AG08396 (cell line): ENCODE measurements around the gene PLEKHB2.
A peak's percentile ranks its signal among the peaks of the same experiment; 100 is the strongest.
"Not testable (repeated sequence)": the region's sequence is repeated elsewhere in the genome, so short reads cannot be mapped to it uniquely, and the experiment has no call there.

Experiments
- DNase-seq: peaks from one replicate; pipeline ENCODE4 v3.0.0; 2012; ENCODE audit warnings: low spot score, mixed read lengths

Gene PLEKHB2

DNA sequence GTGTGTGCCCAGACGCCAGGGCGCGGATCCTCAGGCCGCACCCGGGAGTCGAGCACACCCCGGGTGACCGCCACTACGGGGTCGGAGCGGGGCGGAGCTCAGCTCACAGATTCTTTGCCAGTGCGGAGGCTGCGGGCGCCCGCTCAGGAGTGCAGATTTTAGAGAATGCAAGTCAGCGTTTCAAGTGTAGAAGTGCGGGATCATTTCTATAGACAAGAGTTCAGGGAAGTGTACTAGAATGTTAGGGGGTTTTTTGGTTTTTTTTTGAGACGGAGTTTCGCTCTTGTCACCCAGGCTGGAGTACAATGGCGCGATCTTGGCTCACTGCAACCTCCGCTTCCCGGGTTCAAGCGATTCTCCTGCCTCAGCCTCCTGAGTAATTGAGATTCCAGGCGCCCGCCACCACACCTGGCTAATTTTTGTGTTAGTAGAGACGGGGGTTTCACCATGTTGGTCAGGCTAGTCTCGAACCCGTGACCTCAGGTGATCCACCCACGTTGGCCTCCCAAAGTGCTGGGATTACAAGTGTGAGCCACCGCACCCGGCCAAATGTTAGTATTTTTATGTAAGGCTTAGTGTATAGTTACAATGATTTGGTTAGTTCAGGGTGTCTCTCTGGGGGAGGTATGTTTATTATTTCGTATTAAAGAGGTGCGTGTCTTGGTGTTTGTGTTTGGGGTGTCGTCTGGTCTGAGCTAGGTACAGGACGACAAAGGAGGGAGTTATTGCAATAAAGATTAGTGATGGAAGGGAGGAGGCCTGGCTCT is 11.3 kb upstream of the PLEKHB2 start:
- DNase-seq: no peak

DNA sequence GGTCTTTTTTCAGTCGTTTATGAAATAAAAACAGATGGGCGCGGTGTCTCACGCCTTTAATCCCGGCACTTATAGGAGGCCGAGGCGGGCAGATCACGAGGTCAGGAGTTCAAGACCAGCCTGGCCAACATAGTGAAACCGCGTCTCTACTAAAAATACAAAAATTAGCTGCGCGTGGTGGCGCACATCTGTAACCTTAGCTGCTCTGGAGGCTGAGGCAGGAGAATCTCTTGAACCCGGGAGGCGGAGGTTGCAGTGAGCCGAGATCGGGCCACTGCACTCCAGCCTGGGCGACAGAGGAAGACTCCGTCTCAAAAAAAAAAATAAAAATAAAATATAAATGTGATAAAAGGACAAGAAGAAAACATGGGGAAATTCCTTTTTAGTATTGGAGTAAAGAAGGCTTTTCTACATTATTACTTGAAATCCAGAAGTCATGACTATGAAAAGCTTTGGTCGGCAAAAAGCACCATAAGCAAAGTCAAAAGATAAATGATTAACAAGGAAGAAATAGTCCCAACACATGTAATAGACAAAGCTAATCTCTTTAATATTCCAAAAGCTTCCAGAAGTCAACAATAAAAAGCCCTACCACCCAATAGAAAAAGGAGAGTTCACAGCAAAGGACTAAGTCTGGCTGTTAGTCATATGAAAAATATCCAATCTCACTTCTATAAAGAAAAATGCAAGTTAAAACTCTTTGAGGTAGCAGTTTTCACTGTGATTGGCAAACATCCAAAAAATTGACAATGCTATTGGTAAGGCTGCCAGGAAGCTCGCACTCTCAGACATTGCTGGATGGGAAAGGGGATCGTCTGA is 10.5 kb upstream of the PLEKHB2 start:
- DNase-seq: peak; percentile 12

DNA sequence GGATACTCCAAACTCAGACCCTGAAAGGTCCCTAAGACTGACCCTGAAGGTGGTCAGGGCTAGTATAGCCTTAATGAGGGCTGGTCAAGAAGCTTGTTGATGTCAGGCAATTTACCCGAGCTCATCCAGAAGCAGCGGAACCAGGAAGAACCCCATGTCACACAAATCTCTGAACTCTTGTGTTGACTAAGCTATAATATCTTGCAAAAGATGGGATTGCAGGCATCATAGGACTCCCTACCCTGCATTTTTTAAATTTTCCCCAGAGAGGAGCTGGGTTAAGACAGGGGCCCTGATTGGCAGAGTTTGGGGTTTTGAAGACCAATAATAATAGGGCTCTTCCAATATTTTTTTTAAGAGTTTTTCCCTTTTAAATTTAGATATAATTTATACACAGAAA is 2.0 kb upstream of the PLEKHB2 start:
- DNase-seq: no peak

DNA sequence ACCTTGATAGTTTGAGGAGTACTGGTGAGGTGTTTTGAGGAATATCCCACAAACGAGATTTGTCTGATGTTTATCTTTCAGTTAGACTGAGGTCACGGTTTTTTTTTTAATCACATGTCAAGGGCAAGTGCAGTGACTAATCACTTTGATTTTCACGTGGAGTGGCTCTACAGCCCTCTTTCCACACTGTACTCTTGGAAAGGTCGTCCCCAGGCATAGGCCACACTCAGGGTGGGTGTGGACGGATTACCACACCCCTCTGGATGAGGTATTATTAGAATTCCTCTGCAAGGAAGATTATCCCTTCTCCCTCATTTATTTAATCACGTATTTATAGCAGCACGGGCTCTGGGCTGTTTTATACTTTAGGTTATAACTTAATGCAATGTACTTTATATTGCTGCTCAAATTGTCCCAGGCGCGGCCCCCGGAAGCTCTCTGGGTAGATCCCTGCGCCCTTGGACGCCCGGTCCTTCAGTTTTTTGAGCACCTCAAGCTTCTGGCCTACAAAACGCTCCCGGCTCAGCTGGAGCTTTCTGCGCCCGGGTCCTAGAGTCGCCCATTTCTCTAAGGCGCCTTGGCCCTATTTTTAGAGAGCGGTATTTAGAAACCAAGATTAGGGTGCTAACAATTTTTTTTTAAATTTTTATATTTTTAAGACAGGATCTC is 515 bp upstream of the PLEKHB2 start:
- peak; percentile 73 for DNase-seq

DNA sequence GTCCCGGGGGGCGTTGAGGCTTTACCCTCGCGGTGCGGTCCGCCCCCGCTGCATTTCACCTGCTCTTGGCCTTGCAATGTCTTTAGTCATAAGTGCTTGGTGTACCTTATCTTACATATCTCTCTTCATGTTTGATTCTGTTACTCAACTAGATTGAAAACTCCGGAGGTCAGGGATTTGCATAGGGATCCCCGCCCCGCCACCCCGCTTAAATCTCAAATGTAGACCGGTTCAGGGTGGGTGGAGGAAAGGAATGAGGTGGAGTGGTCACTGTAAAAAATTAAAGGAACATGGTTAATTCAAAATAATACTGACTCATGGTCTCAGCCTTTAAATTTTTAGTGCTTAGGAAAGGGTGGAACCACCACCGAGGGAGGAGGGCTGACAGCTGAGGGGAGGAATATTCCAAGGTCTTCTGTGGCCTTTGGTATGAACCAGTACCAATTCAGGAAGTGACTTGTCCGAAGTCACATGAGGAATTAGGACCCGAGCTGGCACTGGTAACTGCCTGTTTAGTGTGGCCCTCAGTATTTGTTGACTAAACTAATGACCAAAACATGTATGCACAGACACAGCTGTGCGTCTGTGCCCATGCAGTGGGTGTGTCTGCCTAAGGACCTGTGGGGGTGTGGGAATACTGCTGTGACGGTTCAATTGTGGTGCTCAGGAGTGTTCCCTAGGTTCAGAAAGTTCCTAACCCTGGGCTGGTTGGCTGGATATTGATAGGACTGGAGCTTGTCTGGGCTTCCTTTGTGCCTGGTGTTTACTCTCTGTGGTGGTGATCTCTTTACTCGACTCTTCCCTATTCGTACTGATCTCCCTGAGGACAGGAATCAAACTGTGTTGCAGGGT is 1.0 kb downstream of the PLEKHB2 start:
- DNase-seq: peak; percentile 66

DNA sequence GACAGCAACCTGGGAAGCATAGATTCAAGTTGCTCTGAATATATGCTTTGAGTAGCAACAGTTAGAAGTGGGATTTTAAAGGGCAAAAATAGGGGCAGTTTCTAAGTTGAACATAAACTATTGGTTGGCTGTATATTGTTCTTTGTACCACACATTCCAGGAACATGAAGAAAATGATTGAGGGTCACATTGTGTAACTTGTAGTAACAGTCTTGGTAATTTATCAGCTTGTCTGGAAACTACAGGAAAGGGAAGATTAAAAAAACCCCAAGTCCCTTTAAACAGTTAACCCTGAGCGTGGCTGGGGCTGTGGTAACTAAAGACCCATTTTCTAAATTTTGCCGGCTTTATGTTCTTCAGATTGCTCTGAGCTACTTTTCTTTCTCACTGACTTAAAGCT is 7.4 kb downstream of the PLEKHB2 start:
- no peak for DNase-seq

DNA sequence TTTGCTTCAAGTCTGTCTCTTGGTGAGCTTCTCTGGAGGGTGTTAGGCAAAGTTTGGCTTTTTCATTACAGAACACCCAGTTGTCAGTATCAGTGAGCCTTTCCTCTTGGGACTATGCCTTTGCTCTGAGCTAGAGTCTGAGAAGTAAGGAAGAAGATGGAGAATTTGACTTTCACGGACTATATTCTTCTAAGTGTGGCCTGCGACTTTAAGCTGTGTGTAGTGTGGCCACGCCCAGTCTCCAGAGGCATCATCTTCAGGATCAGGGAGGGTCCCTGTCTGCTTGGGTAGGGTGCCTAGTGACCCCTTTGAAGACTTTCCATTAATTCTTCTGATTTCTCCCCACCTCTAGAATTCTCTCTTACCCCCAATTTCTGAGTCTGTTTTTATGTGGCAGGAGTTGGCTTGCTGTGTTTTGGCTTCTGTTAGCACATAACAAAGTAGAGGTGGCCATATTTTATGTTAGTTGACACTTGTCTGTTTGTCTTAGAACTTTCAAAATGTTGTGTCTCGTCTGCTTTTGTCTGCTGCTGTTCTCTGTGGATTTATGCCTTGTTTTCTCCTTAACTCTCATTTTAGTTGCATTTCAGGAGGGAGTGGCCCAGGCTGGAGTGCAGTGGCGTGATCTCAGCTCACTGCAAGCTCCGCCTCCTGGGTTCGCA is 8.6 kb downstream of the PLEKHB2 start:
- no peak for DNase-seq

DNA sequence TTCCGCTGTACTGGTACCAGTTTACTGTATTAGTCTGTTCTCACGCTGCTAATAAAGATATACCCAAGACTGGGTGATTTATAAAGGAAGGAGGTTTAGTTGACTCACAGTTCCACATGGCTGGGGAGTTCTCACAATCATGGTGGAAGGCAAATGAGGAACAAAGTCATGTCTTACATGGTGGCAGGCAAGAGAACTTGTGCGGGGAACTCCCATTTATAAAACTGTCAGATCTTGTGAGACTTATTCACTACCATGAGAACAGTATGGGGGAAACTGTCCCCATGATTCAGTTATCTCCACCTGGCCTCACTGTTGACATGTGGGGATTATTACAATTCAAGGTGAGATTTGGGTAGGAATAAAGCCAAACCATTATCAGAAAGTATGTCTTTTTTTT is 9.8 kb downstream of the PLEKHB2 start:
- not testable (repeated sequence) for DNase-seq

DNA sequence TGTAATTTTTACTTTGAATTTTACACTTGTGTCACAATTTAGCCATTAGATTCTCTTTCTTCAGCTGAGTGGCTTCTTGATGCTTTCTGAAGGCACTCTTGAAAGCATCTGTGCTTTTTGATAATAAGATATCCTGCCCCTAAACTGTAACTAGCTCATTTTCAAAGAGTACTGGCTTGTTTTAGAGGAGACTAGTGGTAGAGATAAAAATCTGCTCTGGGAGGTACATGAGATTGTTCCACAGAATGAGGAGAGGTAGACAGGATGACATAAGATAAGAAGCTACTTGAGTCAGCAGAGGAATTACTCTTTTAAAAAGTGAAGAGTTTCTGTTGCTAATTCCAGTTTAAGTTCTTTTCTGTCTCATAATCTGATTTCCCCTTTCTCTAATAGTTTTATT is 10.6 kb downstream of the PLEKHB2 start:
- DNase-seq: no peak

DNA sequence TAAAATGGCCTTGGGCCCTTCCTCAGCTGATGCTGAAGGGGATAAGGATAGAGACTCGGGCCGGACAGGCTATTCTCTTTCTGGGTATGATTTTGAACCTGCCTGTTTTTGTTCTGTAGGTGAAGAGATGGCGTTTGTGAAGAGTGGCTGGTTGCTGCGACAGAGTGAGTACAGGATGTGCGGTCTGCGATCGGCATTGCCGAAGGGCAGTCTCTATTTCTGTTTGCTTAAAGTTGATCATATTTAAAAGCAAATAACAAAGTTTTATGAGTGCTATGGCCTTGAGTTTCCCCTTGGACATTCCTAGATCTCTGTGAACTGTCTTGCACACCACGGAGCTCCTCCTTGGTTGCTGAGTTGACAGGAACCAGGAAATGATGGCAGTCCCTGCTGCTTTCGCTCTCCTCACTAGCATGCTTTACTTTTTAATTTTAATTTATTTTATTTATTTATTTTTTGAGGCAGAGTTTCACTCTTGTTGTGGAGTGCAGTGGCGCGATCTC is 15.7 kb downstream of the PLEKHB2 start:
- no peak for DNase-seq

DNA sequence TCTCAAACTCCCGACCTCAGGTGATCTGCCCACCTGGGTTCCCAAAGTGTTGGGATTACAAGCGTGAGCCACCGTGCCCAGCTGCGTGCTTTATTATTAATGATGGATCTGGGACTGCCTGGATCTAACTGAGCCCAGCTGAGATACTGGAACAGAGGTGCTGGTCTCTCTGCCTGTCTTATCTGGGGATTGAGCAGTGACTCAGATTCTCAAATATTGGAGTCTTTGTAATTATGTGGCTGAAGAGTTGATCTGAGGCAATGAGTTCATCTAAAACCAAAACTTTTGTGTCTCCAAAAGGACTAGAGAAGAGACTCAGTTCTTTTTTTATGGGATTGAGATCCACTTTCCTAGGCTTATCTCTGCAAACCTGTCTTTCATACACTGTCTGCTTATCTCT is 16.3 kb downstream of the PLEKHB2 start:
- DNase-seq: no peak

DNA sequence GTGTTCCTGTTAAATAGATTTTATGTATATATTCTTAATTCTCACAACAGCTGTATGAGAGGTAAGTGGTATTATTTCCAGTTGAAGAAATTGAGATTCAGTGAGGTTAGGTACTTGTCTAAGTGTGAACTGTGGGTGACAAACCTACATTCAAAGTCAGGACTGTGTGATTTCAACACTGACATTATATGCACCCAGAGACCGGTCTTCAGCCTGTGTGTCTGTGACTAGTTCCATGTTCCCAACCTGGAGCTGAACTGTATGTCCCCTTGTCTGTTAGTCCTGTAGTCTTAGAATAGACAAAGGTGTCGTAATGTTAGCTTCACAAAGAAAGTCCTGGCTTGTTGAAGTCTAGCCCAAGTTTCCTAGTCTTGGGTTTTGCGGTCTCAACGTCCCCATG is 17.4 kb downstream of the PLEKHB2 start:
- no peak for DNase-seq

DNA sequence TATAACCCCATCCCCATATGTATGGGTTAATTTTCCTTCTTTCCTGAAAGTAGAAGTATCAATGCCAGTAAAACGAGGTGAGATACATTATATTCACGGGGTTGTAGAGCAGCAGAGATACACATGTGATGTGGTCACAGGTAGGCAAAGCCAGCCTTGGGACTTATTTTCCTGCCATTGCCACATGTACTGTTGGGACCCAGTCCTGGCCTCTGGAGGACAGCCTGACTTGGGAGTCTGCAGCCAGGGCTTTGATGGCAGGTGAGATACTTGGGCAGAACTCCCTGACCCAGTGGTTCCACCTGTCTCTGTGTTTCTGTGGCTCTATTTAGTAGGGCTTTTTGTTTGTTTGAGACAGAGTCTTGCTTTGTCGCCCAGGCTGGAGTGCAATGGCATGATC is 18.1 kb downstream of the PLEKHB2 start:
- no peak for DNase-seq

DNA sequence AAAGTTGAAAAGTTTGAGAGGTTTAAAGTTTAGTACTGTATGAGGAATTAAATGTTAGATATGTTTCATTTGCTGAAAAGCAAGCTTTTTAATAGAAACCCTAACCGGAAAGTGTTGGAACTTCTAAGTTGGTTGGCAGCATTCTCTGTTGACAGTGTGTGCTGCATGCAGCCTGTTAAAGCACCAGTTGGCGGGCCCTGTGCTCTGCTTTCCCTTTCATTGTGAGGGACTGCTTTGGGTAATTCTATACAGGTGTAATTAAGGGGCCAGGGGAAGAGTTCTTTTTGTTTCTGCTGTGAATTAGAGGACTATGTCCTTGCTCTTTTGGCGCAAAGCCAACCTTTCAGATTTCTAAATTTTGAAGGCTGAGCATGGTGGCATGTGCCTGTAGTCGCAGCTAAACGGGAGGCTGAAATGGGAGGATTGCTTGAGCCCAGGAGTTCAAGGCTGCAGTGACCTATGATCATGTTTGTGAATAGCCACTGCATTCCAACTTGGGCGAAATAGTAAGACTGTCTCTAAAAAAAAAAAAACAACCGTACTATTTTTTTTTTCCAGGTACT is 20.1 kb downstream of the PLEKHB2 start:
- no peak for DNase-seq

DNA sequence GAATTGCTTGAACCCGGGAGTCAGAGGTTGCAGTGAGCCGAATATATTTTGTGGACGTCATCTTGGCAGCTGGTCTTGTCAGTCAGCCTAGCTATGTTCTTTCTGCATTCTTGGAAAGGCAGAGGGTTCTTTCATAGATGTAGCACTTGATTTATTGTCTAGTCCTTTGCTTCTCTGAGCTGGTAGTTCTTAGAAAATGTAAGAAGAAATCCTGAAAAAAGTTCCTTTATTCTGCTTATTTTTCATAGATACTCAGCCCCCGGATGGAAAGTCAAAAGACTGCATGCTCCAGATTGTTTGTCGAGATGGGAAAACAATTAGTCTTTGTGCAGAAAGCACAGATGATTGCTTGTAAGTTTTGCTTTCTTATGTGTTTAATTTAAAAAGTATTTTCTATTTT is 21.3 kb downstream of the PLEKHB2 start:
- DNase-seq: no peak

DNA sequence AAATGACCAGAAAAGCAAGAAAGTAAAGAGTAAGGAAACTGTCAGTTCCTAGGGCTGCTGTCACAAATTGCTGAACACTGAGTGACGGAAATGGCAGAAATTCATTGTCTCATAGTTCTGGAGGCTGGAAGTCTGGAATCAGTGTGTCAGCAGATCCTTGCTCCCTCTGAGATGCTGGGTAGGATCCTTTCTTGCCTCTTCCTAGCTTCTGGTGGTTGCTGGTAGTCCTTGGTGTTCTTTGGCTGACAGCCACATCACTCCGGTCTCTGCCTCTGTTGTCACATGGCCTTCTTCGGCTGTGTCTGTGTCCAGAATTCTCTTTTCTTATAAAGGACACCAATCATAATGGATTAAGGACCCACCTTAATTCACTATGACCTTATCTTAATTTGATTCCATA is 21.9 kb downstream of the PLEKHB2 start:
- no peak for DNase-seq

DNA sequence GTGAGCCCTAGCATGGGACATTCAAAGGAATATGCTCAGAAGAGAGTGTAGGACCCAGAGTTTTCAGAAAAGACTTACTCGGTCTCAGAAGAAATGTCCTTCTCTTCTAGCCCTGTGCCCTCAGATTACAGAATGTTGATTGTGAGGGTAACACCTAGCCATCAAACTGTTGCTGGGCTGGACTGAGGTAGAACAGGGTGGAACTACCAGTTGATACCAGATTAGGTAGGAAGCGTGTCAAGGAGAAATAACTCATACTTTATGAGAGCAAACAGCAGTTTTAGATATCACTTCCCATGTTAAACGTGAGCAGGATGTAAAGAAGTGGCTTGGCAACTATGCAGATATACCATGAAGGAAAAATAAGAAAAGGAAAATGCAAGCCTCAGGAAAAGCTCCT is 22.8 kb downstream of the PLEKHB2 start:
- no peak for DNase-seq

DNA sequence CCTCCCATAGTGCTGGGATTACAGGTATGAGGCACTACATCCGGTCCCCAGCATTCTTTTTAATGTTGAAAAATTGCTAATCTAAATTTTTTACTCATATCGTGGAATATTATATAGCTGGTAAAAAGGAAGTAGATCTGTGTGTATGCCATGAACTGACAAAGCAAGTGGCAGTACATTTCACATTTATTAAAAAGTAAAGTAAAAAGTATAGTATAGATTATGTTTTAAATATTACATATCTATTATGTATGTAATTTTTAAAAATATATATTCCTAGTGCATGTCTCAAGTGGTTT is 25.1 kb downstream of the PLEKHB2 start:
- DNase-seq: no peak

DNA sequence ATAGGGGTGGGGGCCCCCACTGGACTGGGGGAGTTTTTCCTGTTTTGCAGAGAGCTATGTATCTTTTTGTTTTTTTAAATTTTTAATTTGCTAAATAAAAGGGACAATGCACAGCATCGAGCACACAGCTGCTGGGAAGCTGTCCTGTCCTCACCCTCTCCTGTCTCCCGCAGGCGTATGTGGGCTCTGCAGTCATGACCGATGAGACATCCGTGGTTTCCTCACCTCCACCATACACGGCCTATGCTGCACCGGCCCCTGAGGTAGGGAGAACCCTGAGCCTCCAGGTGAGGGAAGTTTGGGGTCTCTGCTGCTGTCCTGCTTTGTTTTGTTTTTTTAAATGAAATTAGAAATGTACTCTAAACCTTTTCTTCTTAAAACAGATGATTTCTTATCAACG is 27.6 kb downstream of the PLEKHB2 start:
- DNase-seq: no peak

DNA sequence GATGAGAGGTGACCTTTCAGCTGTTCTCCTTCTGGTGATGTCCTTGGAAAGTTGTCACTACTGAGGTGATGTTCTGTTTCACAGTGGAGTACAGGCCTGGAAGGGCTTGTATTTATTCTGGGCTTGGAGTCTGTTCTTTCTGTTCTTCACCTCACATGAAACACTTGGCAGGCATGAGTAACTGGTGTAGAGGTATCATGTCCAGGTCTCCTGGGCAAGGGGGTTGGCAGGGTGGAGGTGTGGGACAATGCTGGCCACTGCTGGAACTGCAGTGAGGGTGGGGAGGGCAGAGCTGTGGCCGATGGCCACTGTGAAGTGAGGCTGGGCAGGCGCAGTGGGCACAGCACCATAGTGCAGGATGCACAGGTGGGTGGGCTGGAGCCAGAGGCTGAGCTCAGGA is 35.4 kb downstream of the PLEKHB2 start:
- no peak for DNase-seq

DNA sequence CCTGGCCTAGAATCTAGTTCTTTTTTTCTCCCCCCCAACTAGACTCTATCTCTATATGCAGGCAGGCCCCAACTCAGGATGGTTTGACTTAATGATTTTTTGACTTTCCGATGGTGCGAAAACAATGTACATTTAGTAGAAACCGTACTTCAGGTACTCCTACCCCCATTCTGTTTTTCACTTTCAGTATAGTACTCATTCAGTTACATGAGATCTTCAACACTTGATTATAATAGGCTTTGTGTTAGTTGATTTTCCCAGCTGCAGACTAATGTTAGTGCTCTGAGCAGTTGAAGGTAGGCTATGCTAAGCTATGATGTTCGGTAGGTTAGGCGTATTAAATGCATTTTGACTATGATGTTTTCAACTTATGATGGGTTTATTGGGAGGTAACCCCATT is 37.7 kb downstream of the PLEKHB2 start:
- DNase-seq: no peak
